OCI-LY3 (cell line): ENCODE results near the gene FGD5.

Experiments used
- H2AFZ ChIP-seq: fragments of 200-600, 300-600 bp; shearing (Covaris generic); 2 replicates; pipeline ENCODE4 v1.6.0; 2014; ENCODE audit warnings: antibody characterized with exemption, low read depth, low read length
- H3K27ac ChIP-seq: fragments of 200-600, 300-600 bp; sonication (generic); 2 replicates; pipeline ENCODE4 v1.5.1; 2014; ENCODE audit warnings: mild to moderate bottlenecking, low read length, moderate library complexity, mixed read lengths
- H3K27me3 ChIP-seq: fragments of 200-600, 300-600 bp; sonication (generic); 2 replicates; pipeline ENCODE4 v1.6.1; 2014; ENCODE audit warnings: low read depth, low read length, mixed read lengths
- H3K36me3 ChIP-seq: fragments of 200-600, 300-600 bp; sonication (generic); replicated peaks from 2 replicates; pipeline ENCODE3; 2014; ENCODE audit warnings: low read depth, low read length, mixed read lengths
- H3K4me1 ChIP-seq: fragments of 300-600, 200-600 bp; sonication (generic); 2 replicates; pipeline ENCODE4 v1.6.1; 2014; ENCODE audit warnings: low read length, mixed read lengths
- H3K4me2 ChIP-seq: fragments of 200-600, 300-600 bp; sonication (generic); 2 replicates; pipeline ENCODE4 v1.6.1; 2014; ENCODE audit warnings: low read length, mixed read lengths
- H3K4me3 ChIP-seq: fragments of 300-600, 200-600 bp; sonication (generic); 2 replicates; pipeline ENCODE4 v1.5.1; 2014; ENCODE audit warnings: antibody characterized with exemption, mild to moderate bottlenecking, low read length, moderate library complexity
- H3K79me2 ChIP-seq: fragments of 300-600, 200-600 bp; shearing (Covaris generic); 2 replicates; pipeline ENCODE4 v1.6.1; 2014; ENCODE audit warnings: mild to moderate bottlenecking, low read length, mixed read lengths
- H3K9ac ChIP-seq: fragments of 300-600, 200-600 bp; shearing (Covaris generic); 2 replicates; pipeline ENCODE4 v1.6.0; 2014; ENCODE audit warnings: mild to moderate bottlenecking, low read length, moderate library complexity
- H3K9me3 ChIP-seq: fragments of 200-600, 300-600 bp; shearing (Covaris generic); 2 replicates; pipeline ENCODE4 v1.6.1; 2014; ENCODE audit warnings: low read length, mixed read lengths; ENCODE audit not compliant: insufficient read depth
- H4K20me1 ChIP-seq: fragments of 200-600, 300-600 bp; sonication (generic); 2 replicates; pipeline ENCODE4 v1.6.1; 2016; ENCODE audit warnings: low read length, mixed read lengths; ENCODE audit not compliant: insufficient read depth
- EZH2phosphoT487 ChIP-seq: fragments of 200-600 bp; shearing (Covaris generic); IDR thresholded peaks from 2 replicates; pipeline ENCODE4 v1.6.1; 2018; ENCODE audit warnings: antibody characterized with exemption, mixed run types, low read depth
- TF ChIP-seq, protein P1 (sequence below): fragments of 200-600, 300-600 bp; sonication (generic); IDR thresholded peaks from 2 replicates; pipeline ENCODE4 v1.5.1; 2014; ENCODE audit warnings: antibody characterized with exemption, low read length, low read depth

FGD5 gene

DNA sequence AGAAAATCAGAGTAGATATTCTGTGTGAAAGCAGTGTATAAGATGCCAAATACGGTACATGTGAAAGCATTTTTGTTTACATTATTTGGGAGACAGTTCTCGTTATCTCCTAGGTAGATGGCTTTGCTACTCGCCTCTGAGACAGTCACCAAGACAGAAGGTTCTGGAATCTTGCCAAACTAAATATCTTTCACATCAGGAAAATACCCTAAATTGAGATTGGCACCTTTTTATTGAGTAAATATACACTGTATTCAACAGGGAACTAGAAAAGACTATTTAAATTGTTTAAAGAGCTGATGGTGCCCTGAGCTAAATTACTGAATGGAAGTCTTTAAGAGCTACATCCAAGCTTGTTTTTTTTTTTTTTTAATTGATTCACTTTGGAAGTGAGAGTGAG, 3.4 kb downstream of the FGD5 start:
- no peaks in the 10 kb centered on the region for H4K20me1 ChIP-seq
- no peaks in the 10 kb centered on the region for H3K36me3 ChIP-seq
- no peak overlapping the region for H2AFZ ChIP-seq
- no peak overlapping the region for H3K4me3 ChIP-seq
- no peaks in the 10 kb centered on the region for H3K4me1 ChIP-seq
- TF ChIP-seq, protein P1, sequence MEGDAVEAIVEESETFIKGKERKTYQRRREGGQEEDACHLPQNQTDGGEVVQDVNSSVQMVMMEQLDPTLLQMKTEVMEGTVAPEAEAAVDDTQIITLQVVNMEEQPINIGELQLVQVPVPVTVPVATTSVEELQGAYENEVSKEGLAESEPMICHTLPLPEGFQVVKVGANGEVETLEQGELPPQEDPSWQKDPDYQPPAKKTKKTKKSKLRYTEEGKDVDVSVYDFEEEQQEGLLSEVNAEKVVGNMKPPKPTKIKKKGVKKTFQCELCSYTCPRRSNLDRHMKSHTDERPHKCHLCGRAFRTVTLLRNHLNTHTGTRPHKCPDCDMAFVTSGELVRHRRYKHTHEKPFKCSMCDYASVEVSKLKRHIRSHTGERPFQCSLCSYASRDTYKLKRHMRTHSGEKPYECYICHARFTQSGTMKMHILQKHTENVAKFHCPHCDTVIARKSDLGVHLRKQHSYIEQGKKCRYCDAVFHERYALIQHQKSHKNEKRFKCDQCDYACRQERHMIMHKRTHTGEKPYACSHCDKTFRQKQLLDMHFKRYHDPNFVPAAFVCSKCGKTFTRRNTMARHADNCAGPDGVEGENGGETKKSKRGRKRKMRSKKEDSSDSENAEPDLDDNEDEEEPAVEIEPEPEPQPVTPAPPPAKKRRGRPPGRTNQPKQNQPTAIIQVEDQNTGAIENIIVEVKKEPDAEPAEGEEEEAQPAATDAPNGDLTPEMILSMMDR = no peak
- TF ChIP-seq EZH2phosphoT487 = no peak
- no peak overlapping the region for H3K27ac ChIP-seq
- no peaks in the 10 kb centered on the region for H3K79me2 ChIP-seq
- H3K9ac ChIP-seq = no peak overlapping the region
- peaks cover 55% of the 10 kb centered on the region for H3K27me3 ChIP-seq
- H3K9me3 ChIP-seq = no peaks in the 10 kb centered on the region
- H3K4me2 ChIP-seq = no peak overlapping the region

DNA sequence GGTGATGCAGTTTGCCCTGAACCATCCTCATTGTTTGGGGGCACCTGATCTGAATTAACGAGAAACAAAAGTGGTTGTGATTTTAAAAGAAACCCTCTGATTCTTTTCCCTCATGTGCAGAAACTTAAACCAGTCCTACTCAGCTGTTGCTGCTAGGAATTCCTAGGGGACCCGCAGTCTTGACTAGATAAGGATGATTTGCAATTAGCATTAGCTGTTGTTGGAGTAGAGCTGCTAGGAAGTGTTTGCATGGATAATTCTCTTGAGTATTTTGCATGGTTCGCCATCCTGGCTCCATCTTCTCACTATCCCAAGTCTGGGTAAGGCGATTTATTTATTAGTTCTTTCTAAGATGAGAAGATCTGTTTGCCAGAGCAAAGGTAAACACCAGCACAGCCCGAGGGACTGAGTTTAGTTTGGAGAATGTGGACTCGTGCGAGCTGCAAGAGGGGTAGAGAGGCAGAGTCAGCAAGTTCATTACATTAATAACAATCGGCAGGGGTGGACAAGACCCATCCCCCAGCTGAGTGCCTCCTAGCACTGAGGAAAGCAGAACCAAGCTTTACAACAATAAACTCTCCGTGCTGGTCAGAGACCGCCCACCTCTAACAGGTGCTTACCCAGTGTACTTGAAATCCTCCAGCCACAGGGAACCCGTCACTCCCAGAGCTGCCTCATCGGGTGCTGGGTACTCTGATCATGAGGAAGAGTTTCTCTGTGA, 4.1 kb downstream of the FGD5 start:
- no peak for TF ChIP-seq EZH2phosphoT487
- TF ChIP-seq, protein P1 = no peak
- Histone ChIP-seq H3K36me3 (no peaks in the 10 kb centered on the region), H3K4me3 (no peak overlapping the region), H4K20me1 (no peaks in the 10 kb centered on the region), H3K4me2 (no peak overlapping the region), H3K9me3 (no peaks in the 10 kb centered on the region), H2AFZ (no peak overlapping the region), H3K4me1 (no peaks in the 10 kb centered on the region), H3K9ac (no peak overlapping the region), H3K27me3 (peaks cover 55% of the 10 kb centered on the region), H3K27ac (no peak overlapping the region), H3K79me2 (no peaks in the 10 kb centered on the region)

DNA sequence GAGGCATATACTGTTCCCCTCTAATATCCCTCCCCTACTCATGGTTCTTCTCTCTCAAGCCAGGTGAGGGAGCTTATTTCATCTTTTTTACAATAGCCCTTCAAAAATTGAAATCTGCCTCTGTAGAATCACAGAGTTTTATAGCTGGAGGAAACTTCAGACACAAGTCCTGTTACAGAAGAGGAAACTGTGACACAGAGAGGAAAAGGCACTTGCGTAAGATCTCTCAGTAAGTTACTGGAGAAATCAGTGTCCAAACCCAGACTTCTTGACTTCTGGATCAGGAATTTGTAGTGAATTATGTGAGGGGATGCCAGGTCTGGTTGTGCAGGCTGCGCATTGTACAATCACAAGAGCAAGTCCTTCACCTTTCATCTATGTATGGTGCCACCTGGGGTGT, 4.6 kb downstream of the FGD5 start:
- TF ChIP-seq EZH2phosphoT487 = no peak
- TF ChIP-seq, protein P1 = no peak
- Histone ChIP-seq H3K27ac (no peak overlapping the region), H3K9ac (no peak overlapping the region), H3K4me2 (no peak overlapping the region), H3K4me3 (no peak overlapping the region), H3K4me1 (no peaks in the 10 kb centered on the region), H3K27me3 (peaks cover 57% of the 10 kb centered on the region), H3K9me3 (no peaks in the 10 kb centered on the region), H3K36me3 (no peaks in the 10 kb centered on the region), H2AFZ (no peak overlapping the region), H3K79me2 (no peaks in the 10 kb centered on the region), H4K20me1 (no peaks in the 10 kb centered on the region)

DNA sequence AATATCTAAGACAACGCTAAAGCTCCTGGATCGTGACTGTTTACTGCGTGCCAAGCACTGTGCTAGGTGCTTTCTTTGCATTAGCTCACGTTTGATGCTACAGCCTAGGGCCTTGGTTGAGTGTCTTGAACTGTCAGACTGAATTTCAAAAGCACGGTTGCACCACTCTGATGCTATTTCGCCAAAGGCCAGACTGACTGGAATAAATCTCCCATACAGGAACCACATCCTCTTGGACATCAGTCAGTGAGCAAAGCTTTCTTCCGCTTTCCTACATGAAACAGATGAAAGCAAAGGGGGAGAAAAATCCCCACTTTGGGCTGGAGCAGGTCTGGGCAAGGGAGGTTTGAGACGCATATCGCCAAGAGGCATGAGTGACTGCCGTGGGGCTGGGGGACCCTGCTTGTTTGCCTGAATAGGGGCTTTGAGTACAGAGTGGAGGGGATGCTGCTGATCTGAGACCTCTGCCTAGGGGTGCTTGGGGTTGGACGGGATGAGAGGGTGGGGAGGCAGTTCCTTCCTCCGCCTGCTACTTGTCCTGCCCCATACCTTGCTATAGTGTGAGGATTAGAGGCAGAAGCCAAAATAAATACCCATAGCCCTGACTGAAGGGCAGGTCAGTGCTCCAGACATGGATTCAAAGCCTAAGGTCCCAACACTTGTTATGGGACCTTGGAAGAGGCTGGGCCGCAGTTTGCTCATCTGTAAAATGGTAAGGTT, 5.3 kb downstream of the FGD5 start:
- H3K27ac ChIP-seq = no peak overlapping the region
- no peak overlapping the region for H2AFZ ChIP-seq
- H4K20me1 ChIP-seq = no peaks in the 10 kb centered on the region
- TF ChIP-seq, protein P1 = no peak
- TF ChIP-seq EZH2phosphoT487 = no peak
- H3K4me1 ChIP-seq = no peaks in the 10 kb centered on the region
- no peak overlapping the region for H3K4me3 ChIP-seq
- H3K27me3 ChIP-seq = peaks cover 62% of the 10 kb centered on the region
- H3K9me3 ChIP-seq = no peaks in the 10 kb centered on the region
- H3K9ac ChIP-seq = no peak overlapping the region
- H3K4me2 ChIP-seq = no peak overlapping the region
- H3K36me3 ChIP-seq = no peaks in the 10 kb centered on the region
- no peaks in the 10 kb centered on the region for H3K79me2 ChIP-seq
